ENCODE measurements around the gene EPB41L4B.

The EPB41L4B gene

DNA sequence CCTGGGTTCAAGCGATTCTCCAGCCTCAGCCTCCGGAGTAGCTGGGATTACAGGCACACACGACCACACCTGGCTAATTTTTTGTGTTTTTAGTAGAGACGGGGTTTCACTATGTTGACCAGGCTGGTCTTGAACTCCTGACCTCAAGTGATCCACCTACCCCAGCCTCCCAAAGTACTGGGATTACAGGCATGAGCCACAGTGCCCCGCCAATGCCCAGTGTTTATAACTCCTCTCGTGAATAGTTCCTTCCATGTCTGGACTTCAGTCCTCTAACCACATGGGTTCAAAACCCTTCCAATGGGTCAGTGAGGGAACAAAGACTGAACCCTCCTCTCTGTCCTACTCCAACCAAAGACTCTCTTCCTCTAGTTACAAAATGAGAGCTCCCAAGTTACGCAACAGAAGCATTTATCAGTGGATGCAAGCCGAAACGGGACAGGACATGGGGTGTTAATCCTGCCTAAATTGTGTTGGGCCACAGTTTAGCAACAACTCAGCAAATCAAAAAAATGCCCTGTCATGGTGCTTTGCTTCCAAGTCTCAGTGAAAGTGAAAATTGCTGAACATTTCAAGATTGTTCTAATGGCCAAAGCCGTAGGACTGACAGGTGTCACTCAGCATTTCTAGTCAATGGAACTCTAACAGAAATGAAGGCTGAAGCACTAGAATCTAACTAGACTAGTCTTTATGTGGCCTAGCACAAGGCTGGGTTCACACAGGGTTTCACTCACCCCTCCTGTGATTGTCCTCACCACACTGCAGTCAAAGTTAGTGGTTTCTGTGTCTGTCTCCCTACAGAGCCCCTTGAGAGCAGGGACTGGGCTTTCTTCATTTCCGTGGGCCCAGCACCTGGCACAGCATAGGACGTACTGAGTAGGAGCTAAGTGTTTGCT, 197.9 kb downstream of the EPB41L4B start:
- Histone ChIP-seq H3K4me1 (ENCODE audit: control insufficient read depth, insufficient read depth, low read length, poor library complexity, severe bottlenecking) (peaks cover 20% of the 10 kb centered on the region), H3K4me3 (ENCODE audit: extremely low read depth, insufficient read depth, low read length, poor library complexity, severe bottlenecking) (no peak overlapping the region), H3K36me3 (ENCODE audit: control insufficient read depth, insufficient read depth, low read length) (no peaks in the 10 kb centered on the region), H3K9me3 (ENCODE audit: control insufficient read depth, low read length) (no peaks in the 10 kb centered on the region), H3K27ac (ENCODE audit: low read depth, low read length, severe bottlenecking) (no peak overlapping the region)
- 91 to 98% methylated on average over 9 to 12 of the region's 12 CpGs for WGBS, 2 experiments (ENCODE audit: insufficient coverage in 2 of 2)
